SW 1271 (cell line): Measurements from ENCODE around the gene TOR1AIP1.

ENCODE experiments used
- DNase-seq, 2 experiments: peaks; one replicate each; lab custom pipeline; 2025; lab: John Stamatoyannopoulos, UW

Gene TOR1AIP1

DNA sequence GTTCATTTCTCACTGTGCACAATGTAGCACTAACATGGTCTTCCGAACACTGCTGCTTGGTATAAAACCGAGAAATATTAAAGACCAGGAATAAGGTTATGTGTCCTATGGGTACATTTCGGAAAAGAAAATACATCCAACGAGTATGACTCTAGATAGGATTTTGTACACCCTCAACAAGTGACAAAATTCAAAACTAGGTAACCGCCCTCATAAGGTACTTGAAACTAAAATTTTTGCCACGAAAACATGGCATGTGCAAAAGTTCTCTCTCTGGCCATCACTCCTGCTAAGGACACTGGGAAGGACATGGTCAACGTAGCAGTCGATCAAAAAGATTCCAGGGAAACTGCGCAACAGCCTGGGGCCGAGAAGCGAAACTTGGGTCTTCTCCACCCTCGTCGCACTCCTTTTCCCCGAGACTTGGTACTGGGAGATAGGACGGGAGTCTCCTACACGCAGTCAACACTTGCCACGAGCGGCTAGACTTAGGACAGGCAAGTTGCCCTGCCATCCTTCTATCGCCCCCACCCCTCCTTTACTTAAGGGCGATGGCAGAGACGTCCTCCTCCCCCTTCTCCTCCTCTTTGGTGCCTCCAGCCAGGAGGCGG is 338 bp upstream of the TOR1AIP1 start:
- DNase-seq, result peak; percentile 54 to 85

DNA sequence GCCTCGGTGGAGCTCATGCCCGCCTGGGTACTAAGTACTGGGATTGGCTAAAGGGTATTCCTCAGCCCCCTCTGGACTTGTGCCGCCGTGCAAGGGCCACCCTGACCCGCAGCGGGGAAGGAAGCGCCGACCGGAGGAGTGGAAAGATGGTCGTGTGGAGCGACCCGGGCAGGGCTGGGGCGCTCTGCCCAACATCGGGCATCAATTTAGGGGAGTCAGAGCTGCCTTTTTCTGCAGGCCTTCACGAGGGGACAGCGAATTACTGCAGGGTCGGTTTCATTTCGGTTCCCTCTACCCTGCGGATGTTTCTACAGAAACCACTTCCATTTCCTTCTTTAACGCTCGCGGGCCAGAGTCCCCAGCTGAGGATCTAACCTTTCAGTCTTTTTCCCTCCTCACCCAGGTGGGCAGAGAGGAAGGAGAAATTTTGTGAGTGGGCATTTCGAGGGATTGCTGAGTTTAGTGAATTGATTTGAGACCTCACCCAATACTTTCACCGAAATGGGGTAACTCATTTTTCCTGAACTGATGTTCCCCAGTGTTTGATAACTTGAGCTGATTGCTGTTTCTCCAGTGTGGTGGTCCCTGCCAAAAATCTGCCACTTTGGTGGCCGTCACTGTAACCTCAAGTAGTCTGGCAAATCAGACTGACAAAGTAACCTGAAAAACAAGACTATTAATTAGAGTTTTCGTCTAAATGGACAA is 1.1 kb downstream of the TOR1AIP1 start:
- DNase-seq, result peak in 1 of 2 experiments; percentile 30

DNA sequence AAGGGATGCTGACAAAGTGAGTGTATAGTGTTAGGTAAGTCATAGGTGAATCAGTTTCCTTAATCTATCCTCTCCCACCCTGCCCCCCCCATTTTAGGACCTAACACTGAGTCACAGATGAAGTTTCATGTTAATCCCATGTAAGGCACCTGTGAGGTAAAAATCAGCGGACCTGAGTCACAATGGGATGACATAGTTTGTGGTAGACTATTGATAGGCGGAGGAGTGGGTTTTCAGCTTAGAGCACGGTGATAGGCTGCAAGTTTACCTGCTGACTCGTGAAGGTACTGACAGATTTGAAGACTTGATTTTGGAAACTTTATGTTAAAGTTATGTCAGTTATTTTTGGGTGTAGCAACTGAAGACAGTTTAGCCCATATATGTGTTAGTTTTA is 1.7 kb downstream of the TOR1AIP1 start:
- no peak for DNase-seq

GRCh38 chr1:179888071-179888470 is 6.0 kb downstream of the TOR1AIP1 start:
- no peak for DNase-seq

DNA sequence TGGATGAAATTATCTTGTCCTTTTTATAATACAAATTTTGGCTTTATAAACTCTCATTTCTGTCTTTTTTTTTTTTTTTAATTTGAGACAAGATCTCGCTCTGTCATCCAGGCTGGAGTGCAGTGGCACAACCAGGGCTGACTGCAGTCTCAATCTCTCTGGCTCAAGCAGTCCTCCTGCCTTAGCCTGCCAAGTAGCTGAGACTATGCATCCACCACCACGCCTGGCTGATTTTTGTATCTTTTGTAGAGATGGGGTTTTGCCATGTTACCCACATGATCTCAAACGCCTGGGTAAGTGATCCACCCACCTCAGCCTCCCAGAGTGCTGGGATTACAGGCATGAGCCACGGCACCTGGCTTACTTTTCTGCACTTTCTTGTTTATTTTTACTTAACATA is 7.5 kb downstream of the TOR1AIP1 start:
- no peak for DNase-seq

GRCh38 chr1:179910934-179911333 is 28.8 kb downstream of the TOR1AIP1 start:
- DNase-seq, result no peak

- no peak for DNase-seq
Observed at GRCh38 chr1:179911812-179912211, 29.7 kb downstream of the TOR1AIP1 start.

GRCh38 chr1:179917601-179918429 is 35.7 kb downstream of the TOR1AIP1 start:
- DNase-seq, result no peak

GRCh38 chr1:179921472-179921871 is 39.4 kb downstream of the TOR1AIP1 start:
- no peak for DNase-seq

DNA sequence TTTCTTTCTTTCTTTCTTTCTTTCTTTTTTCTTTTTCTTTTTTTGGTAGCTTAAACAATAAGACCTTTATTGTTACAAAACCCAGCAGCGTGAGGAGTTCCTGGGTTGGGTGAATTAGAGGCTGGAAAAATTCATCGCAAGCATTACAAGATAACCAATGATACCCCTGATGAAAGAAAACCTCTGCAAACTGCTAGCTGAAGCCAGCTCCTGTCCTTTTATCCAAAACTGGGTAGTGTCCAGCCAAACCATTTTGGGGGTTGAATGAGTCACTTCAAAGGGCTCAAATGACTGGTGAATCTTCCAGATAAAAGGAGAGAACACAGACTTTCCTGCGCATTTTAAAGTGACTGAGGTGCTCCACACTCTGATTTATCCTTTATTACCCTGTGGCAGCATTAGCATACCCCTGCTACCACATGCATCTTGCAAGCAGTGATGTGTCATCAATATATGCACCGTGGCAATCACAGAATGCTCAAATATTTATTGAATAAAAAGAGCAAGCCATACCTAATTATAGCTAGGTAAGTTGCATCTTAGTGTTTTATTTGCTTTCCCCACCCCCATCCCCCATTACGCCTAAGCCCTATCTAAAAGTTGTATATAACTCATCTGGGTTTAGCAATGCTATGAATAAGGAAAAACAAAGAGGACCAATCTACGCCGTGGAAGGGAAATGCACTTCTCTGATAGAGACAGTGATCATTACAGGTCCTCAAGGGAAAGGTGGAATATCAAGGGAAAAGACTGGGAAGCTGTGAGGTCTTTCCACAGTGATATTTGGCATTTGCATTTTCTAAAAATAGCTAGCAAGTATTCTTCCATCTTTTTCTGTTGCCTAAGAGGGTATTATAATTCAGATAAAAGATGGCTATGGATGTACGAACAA is 40.1 kb downstream of the TOR1AIP1 start:
- no peak for DNase-seq

DNA sequence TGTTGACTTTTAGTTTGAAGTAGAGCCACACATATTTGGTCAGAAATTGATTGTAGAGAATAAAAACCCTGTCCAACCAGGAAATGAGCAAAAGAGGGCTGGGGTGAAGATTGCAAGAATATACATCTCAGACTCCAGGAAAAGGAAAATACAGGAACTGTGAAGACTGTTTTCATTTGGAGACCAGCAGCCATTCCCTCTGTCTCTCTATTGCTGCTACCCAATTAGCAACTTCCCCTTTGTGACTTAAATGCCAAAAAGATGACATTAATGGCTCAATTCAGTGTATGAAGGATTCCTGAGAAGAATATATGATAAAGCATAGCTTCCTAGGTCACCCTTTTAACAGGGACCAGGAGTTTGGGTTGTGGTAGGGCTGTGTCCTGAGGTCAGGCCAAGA is 40.9 kb downstream of the TOR1AIP1 start:
- DNase-seq, result no peak

GRCh38 chr1:179924268-179924667 is 42.2 kb downstream of the TOR1AIP1 start:
- no peak for DNase-seq

- DNase-seq, result no peak
Observed at GRCh38 chr1:179925302-179925701, 43.2 kb downstream of the TOR1AIP1 start.

DNA sequence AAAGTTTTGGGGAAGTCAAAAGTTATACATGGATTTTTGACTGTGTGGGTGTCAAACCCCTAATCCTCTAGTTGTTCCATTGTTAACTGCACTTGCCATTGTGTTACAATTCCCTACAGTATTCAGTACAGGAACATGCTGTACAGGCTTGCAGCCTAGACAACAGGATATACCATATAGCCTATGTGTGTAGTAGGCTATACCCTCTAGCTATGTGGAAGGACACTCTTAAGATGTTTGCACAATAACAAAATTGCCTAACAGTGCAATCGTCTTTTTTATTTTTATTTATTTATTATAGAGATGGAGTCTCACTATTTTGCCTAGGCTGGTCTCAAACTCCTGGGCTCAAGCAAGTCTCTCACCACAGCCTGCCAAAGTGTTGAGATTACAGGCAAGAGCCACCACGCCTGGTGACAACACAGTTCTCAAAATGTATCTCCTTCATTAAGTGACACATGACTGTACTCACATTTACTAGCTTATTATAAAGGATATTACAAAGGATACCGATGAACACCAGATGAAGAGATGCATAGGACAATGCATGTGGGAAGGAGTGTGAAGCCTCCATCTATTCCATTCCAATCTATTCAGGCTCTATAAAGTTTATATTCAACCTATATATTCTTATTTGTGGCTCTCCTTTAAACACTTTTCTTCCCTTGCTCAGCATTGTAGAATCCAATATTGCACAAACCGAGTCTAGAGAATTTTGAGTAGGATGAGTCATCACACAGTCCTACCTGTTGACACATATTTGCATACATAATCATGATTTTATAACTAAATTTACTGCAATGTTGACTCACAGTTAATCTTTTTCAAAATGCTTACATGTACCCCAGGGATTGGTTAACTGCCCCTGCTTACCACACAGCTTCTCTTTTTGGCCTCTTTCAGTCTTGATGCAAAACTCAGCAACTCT is 44.1 kb downstream of the TOR1AIP1 start:
- DNase-seq, result no peak

DNA sequence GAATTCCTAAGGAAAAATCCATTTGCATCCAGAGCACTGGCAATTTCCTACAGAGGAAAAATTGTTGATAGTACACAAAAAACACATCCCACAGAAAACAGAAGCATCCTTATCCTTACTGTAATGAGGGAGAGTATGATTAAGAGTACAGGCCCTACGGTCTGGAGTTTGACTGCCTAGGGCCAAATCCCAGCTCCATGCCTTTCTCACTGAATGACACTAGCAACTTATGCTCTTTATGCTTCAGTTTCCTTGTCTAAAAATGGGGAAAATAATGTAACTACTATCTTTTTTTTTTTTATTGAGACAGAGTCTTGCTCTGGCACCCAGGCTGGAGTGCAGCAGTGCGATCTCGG is 44.7 kb downstream of the TOR1AIP1 start:
- DNase-seq, result no peak

DNA sequence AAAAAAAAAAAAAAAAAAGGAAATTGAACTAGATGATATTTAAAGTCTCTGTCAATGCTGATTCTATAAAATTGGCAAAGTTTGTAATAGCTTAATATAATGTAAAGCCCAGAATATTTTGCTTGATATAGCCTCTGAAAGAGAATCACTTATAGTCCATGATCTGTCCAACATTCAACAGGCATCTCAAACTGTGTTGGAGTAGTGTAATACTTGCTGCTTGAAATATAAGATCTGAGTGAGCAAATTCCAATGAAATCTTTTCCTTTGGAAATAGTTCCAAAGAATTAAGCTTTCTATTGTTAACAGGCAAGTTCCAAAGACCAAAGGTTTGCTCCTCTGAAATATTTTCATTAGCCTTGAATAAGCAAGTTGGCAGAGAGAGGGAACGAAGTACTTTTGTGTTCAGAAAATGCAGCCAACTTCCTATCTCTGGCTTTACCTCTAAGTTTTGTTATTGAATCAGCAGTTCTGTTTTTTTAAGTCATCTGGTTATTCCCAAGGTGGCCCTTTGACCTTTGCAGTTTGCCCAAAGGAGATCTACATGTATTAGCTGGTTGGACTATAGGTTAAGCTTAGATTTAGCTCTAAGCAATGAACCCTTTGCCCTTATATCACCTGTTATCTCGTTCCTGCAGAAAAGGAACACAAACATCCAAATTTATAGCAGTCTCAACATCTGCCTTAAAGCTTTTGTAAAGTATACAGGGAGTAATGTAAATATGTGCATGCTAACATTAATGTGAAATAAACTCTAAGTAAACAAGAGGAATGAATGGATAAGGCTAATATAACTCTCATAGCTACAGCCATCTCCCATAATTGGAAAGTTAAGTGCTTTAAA is 48.1 kb downstream of the TOR1AIP1 start:
- DNase-seq, result no peak

DNA sequence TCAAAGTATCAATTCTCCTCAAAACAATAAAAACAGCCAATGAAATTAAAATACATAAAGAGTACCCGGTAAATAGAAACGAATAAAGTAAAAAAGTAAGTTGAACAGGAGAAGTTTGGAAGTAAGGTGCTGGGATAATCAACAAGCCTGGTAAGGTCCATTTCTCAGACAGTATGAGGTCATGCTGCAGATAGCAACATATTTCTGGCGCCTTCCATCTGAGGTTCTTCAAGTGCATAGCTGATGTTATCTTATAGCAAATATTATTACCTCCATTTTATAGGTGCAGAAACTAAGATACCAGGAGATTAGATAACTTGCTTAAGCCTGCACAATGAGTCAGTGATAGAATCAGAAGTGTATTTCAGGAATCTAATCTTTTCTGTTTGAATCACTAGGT is 48.8 kb downstream of the TOR1AIP1 start:
- DNase-seq, result no peak

DNA sequence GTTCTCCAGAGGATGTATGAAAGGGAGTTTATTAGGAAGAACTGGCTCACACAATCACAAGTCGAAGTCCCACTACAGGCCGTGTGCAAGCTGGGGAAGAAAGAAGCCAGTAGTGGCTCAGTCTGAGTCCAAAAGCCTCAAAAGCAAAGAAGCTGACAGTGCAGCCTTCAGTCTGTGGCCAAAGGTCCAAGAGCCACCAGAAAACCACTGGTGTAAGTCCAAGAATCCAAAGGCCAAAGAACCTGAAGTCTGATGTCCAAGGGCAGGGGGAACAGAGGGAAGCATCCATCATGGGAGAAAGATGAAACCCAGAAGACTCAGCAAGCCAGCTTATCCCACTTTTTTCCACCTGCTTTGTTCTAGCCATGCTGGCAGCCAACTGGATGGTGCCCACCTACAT is 51.1 kb downstream of the TOR1AIP1 start:
- DNase-seq, result no peak

DNA sequence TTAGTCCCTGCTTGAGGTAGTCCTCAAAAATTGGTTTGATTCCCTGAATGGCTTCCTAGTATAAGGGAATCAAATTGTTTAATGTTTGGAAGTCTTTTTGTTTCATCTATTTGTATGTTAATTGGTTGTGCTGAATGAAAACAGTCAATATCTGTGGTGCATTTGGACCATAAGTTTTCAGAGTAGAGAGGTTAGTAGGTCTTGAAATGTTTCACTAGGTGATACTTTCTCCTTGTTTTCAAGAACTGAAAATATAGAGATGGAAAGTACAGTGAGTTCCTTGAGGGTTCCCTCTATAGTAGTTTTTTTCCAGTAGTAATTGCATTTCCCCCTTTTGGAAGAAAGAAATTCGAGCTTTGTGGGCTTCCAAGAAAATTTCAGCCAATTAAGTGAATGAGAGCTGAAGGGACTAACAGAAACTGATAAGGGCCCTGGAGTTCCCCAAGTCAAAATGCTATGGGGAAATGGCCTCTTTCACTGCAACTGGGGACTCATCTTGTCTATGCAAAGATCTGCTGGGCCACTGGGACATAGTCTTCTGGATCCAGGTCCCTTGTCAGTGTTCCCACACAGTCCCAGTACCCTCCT is 53.9 kb downstream of the TOR1AIP1 start:
- DNase-seq, result no peak
